Femur (tissue), 1 donor: Measurements from ENCODE around the gene FOXO6.

ENCODE experiments used
- DNase-seq: peaks from one replicate; pipeline ENCODE4 v3.0.0-alpha.2; 2017

Gene FOXO6

GRCh38 chr1:41360786-41361494 is at the start of gene FOXO6:
FOXO6 (plus strand) TSS chr1:41361434.
- DNase-seq = peak; percentile 99

GRCh38 chr1:41312991-41313645 is 48.1 kb upstream of the FOXO6 start:
- DNase-seq = no peak

- DNase-seq = no peak
These were observed 47.5 kb upstream of the FOXO6 start for GRCh38 chr1:41313661-41314131.

GRCh38 chr1:41314376-41315145 is 46.7 kb upstream of the FOXO6 start:
- no peak for DNase-seq

- DNase-seq = no peak
These were observed 46.0 kb upstream of the FOXO6 start for GRCh38 chr1:41315146-41315822.

- no peak for DNase-seq
These were observed 45.4 kb upstream of the FOXO6 start for GRCh38 chr1:41315871-41316270.

- DNase-seq = no peak
These were observed 43.9 kb upstream of the FOXO6 start for GRCh38 chr1:41317361-41317760.

GRCh38 chr1:41318135-41318534 is 43.1 kb upstream of the FOXO6 start:
- DNase-seq = no peak

GRCh38 chr1:41319106-41319755 is 42.0 kb upstream of the FOXO6 start:
- no peak for DNase-seq

- DNase-seq = peak; percentile 63
These were observed 41.2 kb upstream of the FOXO6 start for GRCh38 chr1:41319807-41320711.

GRCh38 chr1:41320895-41321676 is 40.1 kb upstream of the FOXO6 start:
- no peak for DNase-seq

GRCh38 chr1:41322101-41322661 is 39.1 kb upstream of the FOXO6 start:
- DNase-seq = no peak

- DNase-seq = no peak
These were observed 38.4 kb upstream of the FOXO6 start for GRCh38 chr1:41322835-41323234.

- DNase-seq = no peak
These were observed 38.0 kb upstream of the FOXO6 start for GRCh38 chr1:41323243-41323642.

GRCh38 chr1:41325801-41326200 is 35.4 kb upstream of the FOXO6 start:
- DNase-seq = no peak

GRCh38 chr1:41327383-41327999 is 33.7 kb upstream of the FOXO6 start:
- no peak for DNase-seq

- DNase-seq = no peak
These were observed 33.1 kb upstream of the FOXO6 start for GRCh38 chr1:41328001-41328615.

GRCh38 chr1:41328780-41329640 is 32.2 kb upstream of the FOXO6 start:
- DNase-seq = no peak
